COLO829 (cell line): ENCODE data around the gene PDLIM1.

Experiments used
- DNase-seq: peaks from one replicate; pipeline ENCODE4 v3.0.0; 2012; ENCODE audit warnings: low spot score

PDLIM1 gene

DNA sequence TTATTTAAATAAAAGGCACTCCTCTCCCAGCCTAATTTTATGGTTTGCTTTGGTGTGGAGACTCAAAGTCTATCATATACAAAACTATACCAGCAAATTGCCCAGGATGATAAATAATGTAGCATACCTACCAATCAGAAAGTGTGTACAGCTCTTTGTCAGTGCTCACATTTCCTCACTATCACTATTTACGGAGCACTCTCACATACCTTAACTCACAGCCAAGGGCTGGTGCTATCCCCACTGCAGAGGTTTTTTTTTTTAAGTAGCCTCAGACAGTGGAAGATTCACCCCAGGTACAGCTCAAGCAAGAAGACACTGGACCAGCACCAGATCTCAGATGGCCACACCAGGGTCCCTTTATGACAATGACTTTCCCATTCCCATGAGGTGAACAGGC is 2.5 kb downstream of the PDLIM1 start:
- no peak for DNase-seq

DNA sequence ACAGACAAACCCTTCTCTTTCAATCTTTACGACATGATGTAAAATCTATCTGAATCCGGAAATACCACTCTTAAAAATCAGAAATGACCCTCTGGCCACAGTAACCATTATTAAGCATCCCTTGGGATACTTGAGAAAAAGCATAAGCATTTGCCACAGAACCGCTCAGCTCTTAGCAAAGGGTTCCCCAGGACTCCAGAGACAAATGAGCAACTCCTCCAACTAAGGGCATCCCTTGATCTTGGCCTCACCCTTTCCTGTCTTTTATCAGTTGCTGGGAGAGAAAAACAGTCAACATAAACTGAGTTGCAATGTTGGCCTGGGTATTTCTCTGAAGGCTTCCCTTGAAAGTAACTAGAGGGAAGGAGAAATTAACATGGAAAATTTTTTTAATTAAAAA is 3.5 kb downstream of the PDLIM1 start:
- no peak for DNase-seq

DNA sequence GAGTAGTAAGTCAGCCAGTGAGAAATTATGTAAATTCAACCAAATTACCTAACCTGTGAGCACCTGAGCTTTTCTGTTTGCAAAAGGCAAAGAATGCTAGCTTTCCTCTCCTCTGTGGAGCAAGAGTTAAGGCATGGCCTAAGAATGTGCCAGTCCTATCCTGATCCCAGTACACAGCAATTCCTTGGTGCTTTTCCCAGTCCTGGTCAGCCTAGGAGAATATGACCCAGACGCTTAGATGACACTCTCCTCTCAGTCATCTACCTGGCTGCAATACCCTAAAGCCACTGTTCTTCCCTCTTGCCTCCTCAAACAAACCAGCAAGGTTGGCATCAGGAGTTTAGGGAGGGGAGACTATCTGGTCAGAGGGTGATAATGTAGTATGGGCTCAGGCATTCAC is 4.1 kb downstream of the PDLIM1 start:
- no peak for DNase-seq

DNA sequence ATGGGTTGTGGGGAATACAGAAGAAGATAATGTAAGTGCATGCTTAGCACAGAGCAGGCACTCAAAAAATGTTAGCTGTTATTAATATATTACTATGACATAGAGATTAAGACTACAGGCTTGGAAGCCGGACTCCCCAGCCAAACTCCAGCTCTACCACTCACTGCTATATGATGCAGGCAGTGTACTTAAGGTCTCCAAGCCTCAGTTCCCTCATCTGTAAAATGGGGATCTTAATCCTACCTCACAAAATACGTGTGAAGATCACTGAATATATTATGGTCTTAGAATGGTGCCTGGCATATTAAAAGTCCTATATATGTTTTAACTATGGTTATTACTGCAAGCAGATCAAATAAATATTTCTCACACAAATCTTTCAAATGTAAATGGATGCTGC is 5.2 kb downstream of the PDLIM1 start:
- no peak for DNase-seq

DNA sequence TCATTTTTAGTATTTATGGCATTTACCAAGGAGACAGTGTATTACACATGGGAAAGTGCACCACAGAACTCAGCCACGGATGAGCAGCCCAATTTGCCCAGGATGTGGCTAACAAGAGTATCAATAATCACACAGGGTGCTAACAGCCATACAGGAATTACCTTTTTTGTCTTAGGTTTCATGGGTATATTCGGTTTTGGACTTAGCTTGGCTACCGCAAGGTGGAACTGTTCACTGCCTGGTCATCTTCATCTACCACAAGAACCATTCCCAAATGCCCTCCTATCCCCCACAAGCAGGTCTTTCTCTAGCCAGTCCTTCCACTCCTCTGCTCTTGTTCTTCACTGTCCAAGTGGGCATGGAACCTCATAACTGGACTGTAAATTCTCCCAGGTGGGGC is 6.0 kb downstream of the PDLIM1 start:
- no peak for DNase-seq

DNA sequence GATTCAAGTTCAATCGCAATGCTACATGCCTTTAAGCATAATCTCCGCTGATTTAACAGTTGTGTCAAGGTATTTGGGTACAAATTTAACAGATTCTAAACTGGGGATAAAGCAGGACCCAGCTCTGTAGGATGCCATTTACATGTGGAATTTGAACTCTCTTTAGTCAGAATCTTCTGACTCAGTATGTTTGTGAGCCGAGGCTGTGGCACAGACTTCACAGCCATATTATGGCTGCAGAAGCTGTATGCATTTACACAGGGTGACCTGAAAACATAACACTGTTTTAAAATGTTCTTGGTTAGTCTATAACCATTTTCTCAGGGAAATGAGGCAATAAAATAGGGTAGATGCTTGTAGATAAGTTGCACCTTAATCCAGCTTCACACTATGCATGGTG is 8.7 kb downstream of the PDLIM1 start:
- no peak for DNase-seq

DNA sequence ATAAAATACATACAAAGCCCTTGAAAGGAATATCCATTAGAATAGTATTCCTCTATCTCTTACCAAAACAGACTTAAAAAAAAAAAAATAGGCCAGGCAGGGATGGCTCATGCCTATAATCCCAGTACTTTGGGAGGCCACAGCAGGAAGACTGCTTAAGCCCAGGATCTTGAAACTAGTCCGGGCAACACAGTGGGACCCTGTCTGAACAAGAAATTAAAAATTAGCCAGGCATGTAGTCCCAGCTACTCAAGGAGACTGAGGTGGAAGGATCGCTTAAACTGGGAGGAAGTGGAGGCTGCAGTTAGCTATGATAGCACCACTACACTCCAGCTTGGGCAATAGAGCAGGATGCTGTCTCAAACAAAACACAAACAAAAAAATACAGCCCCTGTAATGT is 9.6 kb downstream of the PDLIM1 start:
- no peak for DNase-seq

DNA sequence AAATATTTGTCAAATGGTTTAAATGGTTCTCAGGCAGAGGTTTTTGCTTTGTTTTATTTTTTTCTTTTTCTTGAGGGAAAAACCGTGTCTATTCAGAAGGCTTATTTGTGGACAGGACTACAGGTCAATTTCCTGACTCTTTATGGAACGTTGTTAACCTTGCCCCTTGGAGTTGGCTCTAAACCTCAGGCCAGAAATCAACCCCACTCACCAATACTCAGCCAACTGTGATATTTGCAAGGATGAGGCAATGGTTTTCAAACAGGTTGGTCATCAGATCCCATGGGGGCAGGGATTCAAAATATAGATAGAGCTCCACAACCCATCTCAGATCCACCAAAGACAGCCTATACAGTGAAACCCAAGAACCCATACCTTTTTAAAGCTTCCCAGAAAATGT is 10.2 kb downstream of the PDLIM1 start:
- DNase-seq: no peak

DNA sequence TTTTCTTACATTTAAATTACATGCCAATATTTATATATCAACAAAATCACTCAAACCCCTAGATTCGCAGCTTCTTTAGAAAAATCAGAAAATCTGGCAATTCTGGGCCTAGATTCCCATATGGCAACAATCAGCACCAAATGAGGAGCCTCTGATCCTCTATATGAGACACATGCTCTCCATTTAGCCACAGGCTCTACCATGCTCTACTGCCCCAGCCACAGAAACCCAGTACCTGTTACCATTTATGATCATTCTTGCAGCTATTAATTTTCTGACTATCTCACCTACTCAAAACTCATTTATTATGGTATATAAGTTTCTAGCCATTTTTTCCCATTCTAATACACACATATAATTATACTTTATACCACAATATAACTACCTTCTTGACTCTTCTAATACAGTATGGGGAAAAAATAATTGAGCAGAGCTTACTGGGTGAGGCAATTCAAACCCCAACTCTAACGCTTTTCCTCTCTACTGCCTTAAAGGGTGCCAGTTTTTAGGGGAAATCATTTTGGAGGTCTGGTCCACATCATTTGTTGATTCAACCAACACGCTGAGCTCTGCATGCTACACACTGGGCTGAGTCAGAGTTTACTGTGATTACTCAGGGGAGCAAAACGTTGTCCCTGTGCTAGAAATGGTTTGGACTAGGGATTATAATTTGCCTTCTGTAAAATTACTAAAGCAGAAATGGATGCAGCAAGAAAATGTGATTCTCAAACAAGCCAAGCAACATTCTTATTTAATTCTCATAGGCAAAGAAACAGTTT is 11.6 kb downstream of the PDLIM1 start:
- no peak for DNase-seq

DNA sequence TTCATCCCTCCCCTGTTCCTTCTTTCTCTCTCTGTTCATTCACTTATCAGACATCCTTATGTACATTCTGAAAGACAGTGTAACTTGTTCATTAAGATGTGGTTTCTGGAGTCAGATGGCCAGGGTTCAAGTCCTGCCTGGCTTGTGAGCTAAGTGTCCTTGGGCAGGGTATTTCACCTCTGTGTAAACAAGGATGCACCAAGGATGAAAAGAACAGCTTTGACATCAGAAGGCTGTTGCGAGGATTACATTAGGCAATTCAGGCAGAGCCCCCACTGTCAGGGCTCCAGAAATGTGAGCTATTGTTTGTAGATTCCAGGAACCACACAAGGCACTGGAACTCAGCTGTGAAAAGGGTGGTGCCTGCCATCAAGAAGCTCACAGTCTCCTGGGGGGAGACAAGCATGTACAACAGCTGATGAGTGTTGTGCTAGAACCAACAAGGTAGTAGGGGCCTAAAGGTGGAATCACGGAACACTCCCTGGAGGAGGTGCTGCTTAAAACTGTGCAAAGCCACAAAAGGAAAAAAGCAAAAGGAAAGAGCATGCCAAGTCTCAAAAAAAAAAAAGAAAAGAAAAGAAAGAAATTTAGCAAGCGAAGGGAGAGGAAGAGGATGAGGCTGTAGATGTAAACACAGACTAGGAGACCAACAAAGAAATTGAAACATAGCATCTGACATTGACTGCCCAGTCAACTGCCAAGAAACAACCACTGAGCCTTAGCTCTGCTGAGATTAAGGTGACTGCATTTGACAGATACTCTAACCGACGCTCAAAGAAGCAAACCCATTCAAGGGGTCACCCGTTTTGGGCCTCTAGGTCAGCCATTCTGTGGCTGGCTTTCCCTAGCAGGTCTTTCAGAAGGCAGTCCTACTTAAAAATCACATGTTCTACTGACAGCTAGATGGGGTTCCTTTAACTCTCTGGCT is 12.5 kb downstream of the PDLIM1 start:
- no peak for DNase-seq

DNA sequence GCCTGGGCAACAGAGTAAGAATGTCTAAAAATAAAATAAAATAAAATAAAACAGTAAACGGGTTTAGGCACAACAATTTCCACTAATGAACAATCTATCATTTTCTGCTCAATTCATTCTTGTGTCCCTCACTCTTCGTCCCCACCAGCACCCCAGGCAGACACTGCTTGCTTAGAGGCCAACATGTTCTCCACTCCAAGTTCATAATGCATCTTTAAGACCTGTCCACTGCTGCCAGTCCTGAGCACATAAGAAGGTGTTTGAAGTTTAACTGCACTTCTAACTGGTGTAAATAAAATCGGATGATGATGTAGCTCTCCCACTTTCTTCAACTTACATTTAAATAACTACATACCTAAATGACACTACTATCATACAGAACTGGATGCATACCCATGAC is 13.2 kb downstream of the PDLIM1 start:
- DNase-seq: no peak

DNA sequence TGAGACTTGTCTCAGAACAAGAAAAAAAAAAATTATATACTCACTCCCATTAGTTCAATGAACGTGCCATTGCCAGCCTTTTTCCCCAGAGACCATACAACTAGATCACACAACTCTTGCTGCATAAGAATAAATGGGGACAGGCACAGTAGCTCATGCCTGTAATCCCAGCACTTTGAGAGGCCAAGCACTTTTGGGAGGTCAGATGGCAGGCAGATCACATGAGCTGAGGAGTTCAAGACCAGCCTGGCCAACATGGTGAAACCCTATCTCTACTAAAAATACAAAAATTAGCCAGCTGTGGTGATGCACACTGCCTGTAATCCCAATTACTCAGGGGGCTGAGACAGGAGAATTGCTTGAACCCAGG is 13.6 kb downstream of the PDLIM1 start:
- DNase-seq: no peak

DNA sequence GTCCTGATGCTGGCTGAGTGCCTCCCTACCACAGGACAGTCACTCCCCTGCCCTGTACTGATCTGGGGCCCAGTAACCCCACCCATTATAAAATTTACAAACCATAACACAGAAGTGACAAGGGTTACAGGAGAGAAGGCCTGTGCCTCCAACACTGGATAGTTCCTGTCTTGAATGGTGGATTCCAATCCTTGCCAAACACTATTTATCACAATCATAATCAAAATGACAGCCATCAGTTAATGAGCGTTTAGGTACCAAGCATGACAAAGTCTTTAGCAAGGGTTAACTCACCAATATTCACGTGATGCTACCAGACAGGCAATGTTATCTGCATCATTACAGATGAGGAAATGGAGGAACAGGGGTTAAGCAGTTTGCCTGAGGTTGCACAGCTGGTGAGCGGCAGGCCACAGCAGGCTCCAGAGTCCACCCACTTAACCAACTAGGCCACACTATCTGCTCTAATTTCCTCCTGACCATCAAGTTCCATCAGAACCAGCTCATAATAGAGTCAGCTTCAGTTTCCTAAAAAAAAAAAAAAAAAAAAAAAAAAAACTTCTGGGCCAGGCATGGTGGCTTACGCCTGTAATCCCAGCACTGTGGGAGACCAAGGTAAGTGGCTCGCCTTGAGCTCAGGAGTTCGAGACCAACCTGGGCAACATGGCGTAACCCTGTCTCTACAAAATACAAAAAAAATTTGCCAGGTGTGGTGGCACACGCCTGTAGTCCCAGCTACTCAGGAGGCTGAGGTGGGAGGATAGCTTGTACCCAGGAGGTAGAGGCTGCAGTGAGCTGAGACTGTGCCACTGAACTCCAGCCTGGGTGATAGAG is 14.2 kb downstream of the PDLIM1 start:
- DNase-seq: no peak

DNA sequence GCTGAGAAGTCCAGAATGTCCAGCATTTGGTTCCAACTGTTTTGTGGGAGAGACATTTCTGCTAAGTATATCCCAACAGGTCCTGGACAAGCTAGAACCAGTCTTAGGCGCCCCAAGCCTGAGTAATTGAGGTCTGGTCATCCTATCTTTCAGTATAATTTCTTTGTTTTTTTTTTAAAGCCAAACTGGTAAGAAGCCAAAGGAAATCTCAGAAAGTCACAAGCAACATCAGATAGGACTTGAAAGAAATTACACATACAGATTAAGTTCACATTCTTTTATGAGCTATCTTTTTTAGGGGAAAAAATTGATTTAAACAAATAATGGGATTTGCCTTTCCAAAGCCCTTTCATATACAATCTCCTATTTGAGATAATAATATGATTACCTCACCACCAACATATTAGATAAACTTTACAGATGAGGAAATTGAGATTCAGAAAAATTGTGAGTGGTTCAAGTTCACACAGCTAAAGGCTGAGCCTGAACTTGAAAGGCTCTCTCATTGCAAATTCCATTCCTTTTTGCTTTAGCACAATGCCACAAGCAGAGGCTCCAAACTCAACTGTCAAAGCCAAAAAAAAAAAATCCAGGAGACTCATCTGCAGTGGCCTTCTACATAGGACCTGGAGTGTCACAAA is 15.0 kb downstream of the PDLIM1 start:
- no peak for DNase-seq

DNA sequence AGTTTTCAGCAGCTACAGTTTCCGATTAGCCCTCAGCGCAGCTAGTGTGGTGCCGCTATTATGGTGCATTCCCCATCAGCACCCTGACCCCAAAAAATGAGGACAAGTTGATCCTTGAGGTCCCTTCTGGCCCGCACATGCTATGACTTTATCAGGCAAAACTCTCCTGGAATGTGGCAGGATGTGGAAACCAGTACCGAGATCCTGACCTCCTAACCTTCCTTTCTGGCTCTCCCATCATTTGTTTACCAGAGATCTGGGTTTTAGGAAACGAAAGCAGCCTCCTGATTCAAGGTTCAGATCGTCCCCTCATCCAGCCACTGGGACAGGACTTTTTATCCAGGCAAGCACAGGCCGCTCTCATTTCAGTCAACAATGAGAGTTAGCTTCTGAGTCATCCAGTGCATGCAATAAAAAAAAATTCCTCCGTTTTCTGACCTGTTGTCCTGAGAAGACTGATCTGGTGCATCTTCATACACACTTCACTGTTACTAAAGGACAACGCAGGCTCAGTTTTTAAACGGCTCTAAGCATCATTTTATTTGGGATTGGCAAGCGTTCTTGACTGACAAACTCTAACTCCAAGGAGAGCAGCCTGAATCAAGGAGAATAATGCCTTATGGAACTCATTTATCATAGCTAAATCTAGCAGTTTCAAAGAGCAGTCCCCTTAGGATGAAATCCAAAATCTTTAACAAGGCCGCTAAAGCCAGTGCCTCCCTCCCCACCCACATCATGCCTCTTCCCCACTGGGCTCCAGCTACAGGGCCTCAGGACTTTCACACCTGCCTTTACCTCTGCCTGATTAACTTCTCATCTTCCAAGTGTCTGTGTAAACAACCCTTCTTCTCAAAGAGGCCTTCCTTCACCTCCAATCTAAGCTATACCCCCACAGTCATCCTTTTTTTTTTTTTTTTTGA is 17.1 kb downstream of the PDLIM1 start:
- no peak for DNase-seq

DNA sequence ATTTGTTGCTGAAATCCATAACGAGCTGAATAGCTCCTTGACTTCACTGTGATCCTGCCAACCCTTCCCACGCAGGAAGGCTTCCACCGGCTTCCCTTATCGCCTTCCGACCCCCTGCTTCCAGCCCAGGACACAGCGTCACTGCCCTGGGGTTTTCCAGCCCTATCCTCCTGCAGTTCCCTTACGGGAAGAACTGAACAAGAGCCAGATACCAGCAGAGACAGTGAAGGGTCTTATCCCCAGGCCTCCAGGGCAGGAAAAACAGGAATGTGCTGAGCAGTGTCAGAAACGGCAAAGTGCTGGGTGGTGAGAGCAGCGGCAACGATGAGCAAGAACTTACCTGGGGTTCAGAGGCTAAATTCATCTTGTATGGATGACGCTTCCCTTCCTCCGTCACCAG is 22.4 kb downstream of the PDLIM1 start:
- no peak for DNase-seq

DNA sequence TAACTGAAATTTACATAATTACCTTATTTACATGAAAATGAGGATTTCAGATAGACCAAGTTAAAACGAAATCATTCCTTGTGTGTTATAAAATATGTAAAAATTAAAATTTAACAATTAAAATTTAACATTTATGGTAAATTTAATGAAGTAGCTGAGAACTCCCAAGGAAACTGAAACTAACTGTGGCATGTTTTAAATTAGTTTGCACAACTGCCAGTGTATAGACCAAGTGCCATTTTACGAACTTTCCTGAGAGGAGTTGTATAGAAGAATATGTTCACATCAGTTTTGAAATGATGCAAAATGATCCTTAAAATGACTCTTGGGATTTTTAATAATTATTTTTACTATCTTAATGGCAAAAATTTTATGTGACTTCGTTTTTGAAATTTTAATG is 23.6 kb downstream of the PDLIM1 start:
- no peak for DNase-seq

DNA sequence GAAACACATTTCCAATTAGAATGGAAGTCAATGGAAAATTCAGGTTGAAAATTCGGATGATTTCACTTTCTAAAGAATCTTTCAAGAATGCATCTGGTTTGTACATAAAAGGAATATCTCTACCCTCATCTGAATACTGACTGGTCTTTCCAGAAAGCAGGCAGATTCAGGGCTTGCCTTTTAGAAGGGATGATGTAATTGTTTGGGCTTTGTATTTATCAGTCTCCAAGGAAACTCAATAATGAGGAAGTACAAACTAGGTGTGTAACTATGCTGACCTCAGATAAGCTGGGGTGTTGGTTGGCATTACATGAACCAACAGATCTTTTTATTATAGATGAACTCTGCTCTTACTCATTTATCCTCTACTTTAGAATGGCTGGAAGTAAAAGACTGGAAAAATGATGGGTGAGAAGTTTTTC is 24.1 kb downstream of the PDLIM1 start:
- DNase-seq: no peak

DNA sequence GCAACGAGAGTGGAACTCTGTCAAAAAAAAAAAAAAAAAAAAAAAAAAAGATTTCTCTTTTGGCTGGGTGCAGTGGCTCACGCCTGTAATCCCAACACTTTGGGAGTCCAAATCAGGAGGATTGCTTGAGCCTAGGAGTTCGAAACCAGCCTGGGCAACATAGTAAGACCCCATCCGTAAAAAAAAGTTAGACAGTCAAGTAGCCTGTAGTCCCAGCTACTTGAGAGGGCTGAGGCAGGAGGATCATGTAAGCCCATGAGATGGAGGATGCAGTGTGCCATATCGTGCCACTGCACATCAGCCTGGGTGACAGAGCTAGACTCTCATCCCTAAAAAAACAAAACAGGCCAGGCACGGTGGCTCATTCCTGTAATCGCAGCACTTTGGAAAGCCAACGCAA is 25.2 kb downstream of the PDLIM1 start:
- DNase-seq: no peak

DNA sequence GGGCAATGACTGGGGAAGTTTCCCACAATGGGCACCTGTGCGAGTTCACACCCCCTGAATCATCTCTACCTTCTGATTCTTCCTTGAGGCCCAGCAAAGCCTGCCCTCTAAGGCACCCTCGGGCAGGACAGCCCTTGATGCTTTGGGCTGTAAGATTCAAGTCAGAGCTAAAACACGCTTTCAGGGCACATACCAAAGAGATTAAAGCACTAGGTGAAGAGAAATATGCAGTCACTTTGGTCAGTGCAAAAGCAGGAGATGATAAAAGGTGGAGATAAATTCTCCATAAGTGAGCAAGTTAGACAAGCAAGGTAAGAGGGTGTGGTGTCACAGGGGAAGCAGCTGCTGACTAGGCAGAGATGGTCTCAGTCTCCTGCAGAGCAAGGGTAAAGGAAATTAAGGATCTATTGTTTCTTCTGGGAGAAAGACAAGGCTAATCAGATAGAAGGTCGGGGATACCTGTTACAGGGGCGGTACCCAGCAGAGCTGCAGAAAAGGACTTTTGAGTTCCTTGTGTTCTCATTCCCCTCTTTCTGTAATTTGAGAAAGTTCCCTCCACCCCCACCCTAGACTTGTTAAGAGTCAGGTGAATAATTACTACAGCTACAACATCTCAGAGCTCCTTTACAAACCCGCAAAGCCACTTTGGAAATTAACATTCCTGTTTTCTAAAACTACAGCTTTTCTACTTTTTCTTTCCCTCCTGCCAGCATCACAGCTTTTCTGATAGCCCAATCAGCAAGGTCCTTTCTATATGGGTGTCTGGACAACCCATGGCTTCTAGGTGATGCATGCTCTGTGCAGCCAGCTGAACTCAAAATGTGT is 26.4 kb downstream of the PDLIM1 start:
- DNase-seq: no peak
